ENCODE data around the gene CFAP299. TPM values are rescaled to one million over a fixed set of nuclear protein-coding genes. Genes with fewer than 3 reads are reported as not detected.

The CFAP299 gene
- total RNA-seq, 1 donor: 2.5 TPM

DNA sequence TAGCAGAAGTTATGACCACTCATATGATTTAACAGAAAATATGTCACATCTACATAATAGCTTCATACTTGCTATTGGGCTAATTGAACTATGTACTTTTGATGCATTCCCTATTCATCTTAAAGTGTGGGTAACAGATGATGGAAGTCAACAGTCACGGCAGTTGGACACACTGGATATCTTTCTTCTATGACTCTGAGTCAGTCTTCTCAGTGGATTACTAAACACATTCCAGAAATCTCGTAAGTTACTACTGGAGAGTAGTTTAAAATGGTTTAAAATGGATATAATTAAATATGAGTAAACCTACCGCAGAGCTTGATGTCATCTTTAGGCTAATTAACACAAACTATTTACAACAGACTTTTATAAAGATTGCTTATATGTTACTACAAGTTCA is 30.1 kb upstream of the CFAP299 start:
- peak overlapping the region; percentile 77 for H3K4me2 ChIP-seq (ENCODE audit: insufficient read depth, low read length)
- peaks cover 21% of the 10 kb centered on the region for H3K36me3 ChIP-seq (ENCODE audit: insufficient read depth, low read length)
- H3K4me3 ChIP-seq (ENCODE audit: insufficient read depth, low read length): no peak overlapping the region
- H2AFZ ChIP-seq (ENCODE audit: low read length): no peak overlapping the region
- peaks cover 61% of the 10 kb centered on the region for H3K4me1 ChIP-seq (ENCODE audit: insufficient read depth, low read length)
- H3K27ac ChIP-seq (ENCODE audit: low read depth, low read length): peak overlapping the region; percentile 83
- no peaks in the 10 kb centered on the region for H3K79me2 ChIP-seq (ENCODE audit: insufficient read depth, low read length)
- H3K27me3 ChIP-seq (ENCODE audit: insufficient read depth, low read length): no peaks in the 10 kb centered on the region
- peak; percentile 94 for DNase-seq (ENCODE audit: insufficient read length, low spot score, missing footprints)
- TF ChIP-seq, protein P1, sequence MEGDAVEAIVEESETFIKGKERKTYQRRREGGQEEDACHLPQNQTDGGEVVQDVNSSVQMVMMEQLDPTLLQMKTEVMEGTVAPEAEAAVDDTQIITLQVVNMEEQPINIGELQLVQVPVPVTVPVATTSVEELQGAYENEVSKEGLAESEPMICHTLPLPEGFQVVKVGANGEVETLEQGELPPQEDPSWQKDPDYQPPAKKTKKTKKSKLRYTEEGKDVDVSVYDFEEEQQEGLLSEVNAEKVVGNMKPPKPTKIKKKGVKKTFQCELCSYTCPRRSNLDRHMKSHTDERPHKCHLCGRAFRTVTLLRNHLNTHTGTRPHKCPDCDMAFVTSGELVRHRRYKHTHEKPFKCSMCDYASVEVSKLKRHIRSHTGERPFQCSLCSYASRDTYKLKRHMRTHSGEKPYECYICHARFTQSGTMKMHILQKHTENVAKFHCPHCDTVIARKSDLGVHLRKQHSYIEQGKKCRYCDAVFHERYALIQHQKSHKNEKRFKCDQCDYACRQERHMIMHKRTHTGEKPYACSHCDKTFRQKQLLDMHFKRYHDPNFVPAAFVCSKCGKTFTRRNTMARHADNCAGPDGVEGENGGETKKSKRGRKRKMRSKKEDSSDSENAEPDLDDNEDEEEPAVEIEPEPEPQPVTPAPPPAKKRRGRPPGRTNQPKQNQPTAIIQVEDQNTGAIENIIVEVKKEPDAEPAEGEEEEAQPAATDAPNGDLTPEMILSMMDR (IDR thresholded peaks at IDR 0.05; ENCODE audit: extremely low read depth, low read depth, low read length): no peak
- no peaks in the 10 kb centered on the region for H4K20me1 ChIP-seq (ENCODE audit: insufficient read depth, low read length)
- no peaks in the 10 kb centered on the region for H3K9me3 ChIP-seq (ENCODE audit: low read depth, low read length)

DNA sequence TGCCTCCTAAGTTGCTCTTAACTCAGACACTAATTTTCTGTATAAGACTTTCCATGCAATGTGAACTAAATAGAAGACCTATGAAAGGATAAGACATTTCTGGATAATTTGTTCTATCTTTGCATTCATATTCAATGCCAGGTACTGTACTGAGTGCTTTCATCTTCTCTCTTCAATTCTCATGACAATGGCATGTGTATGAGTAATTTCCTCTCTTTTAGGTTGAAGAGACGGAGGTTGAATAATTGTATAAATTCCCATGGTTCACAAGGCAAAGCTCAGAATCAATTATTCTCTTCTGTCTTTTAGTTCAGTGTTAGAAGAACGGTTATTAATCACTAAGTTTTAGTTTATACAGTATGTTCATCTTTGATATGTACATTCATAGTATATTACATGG is 29.3 kb upstream of the CFAP299 start:
- no peak overlapping the region for H2AFZ ChIP-seq (ENCODE audit: low read length)
- DNase-seq (ENCODE audit: insufficient read length, low spot score, missing footprints): no peak
- peaks cover 61% of the 10 kb centered on the region for H3K4me1 ChIP-seq (ENCODE audit: insufficient read depth, low read length)
- H3K36me3 ChIP-seq (ENCODE audit: insufficient read depth, low read length): peaks cover 13% of the 10 kb centered on the region
- TF ChIP-seq, protein P1 (IDR thresholded peaks at IDR 0.05; ENCODE audit: extremely low read depth, low read depth, low read length): no peak
- H3K9me3 ChIP-seq (ENCODE audit: low read depth, low read length): no peaks in the 10 kb centered on the region
- no peaks in the 10 kb centered on the region for H4K20me1 ChIP-seq (ENCODE audit: insufficient read depth, low read length)
- H3K4me2 ChIP-seq (ENCODE audit: insufficient read depth, low read length): peak overlapping the region; percentile 77
- no peaks in the 10 kb centered on the region for H3K79me2 ChIP-seq (ENCODE audit: insufficient read depth, low read length)
- H3K4me3 ChIP-seq (ENCODE audit: insufficient read depth, low read length): no peak overlapping the region
- H3K27me3 ChIP-seq (ENCODE audit: insufficient read depth, low read length): no peaks in the 10 kb centered on the region
- peak overlapping the region; percentile 83 for H3K27ac ChIP-seq (ENCODE audit: low read depth, low read length)

GRCh38 chr4:80307183-80307735 is 28.3 kb upstream of the CFAP299 start:
- Histone ChIP-seq H2AFZ (ENCODE audit: low read length) (no peak overlapping the region), H3K4me3 (ENCODE audit: insufficient read depth, low read length) (peak overlapping the region; percentile 51)

GRCh38 chr4:80307774-80308465 is 27.6 kb upstream of the CFAP299 start:
- Histone ChIP-seq H4K20me1 (ENCODE audit: insufficient read depth, low read length) (no peaks in the 10 kb centered on the region), H3K27me3 (ENCODE audit: insufficient read depth, low read length) (no peaks in the 10 kb centered on the region), H3K27ac (ENCODE audit: low read depth, low read length) (peak overlapping the region; percentile 83), H3K4me1 (ENCODE audit: insufficient read depth, low read length) (peaks cover 62% of the 10 kb centered on the region), H3K4me2 (ENCODE audit: insufficient read depth, low read length) (peak overlapping the region; percentile 77), H3K79me2 (ENCODE audit: insufficient read depth, low read length) (no peaks in the 10 kb centered on the region), H3K4me3 (ENCODE audit: insufficient read depth, low read length) (peak overlapping the region; percentile 51), H3K9me3 (ENCODE audit: low read depth, low read length) (no peaks in the 10 kb centered on the region), H2AFZ (ENCODE audit: low read length) (no peak overlapping the region), H3K36me3 (ENCODE audit: insufficient read depth, low read length) (no peaks in the 10 kb centered on the region)
- TF ChIP-seq, protein P1 (IDR thresholded peaks at IDR 0.05; ENCODE audit: extremely low read depth, low read depth, low read length): no peak
- DNase-seq (ENCODE audit: insufficient read length, low spot score, missing footprints): no peak

More at GRCh38 chr4:80307183-80307735, 28.3 kb upstream of the CFAP299 start:
- Histone ChIP-seq H3K9me3 (ENCODE audit: low read depth, low read length) (no peaks in the 10 kb centered on the region), H4K20me1 (ENCODE audit: insufficient read depth, low read length) (no peaks in the 10 kb centered on the region), H3K4me1 (ENCODE audit: insufficient read depth, low read length) (peaks cover 61% of the 10 kb centered on the region), H3K27ac (ENCODE audit: low read depth, low read length) (peak overlapping the region; percentile 83), H3K4me2 (ENCODE audit: insufficient read depth, low read length) (peak overlapping the region; percentile 77), H3K36me3 (ENCODE audit: insufficient read depth, low read length) (peaks cover 3% of the 10 kb centered on the region), H3K79me2 (ENCODE audit: insufficient read depth, low read length) (no peaks in the 10 kb centered on the region), H3K27me3 (ENCODE audit: insufficient read depth, low read length) (no peaks in the 10 kb centered on the region)
- DNase-seq (ENCODE audit: insufficient read length, low spot score, missing footprints): no peak
- TF ChIP-seq, protein P1 (IDR thresholded peaks at IDR 0.05; ENCODE audit: extremely low read depth, low read depth, low read length): no peak
